DMS 273 treated with DMSO at 0.1 percent for 48 hours (cell line): Measurements from ENCODE around the gene PTPRA.
A peak's percentile ranks its signal among the peaks of the same experiment; 100 is the strongest.
"Not testable (repeated sequence)": the region's sequence is repeated elsewhere in the genome, so short reads cannot be mapped to it uniquely, and the experiment has no call there.

Experiments
- DNase-seq: peaks from one replicate; lab custom pipeline; 2025; lab: John Stamatoyannopoulos, UW

Gene PTPRA

DNA sequence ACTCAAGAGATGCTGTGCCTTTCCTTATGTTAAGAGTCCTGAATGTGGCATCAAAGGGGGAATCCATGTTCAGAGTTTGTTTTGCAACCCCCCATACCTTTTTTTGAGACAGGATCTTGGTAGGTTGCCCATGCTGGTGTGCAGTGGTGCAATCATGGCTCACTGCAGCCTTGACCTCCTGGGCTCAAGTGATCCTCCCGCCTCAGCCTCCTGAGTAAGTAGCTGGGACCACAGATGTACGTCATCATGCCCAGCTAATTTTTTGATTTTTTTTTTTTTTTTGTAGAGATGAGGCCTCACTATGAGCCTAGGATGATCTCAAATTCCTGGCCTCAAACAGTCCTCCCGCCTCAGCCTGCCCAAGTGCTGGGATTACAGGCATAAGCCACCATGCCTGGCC lies 16.5 kb downstream of the PTPRA start:
- DNase-seq: no peak

DNA sequence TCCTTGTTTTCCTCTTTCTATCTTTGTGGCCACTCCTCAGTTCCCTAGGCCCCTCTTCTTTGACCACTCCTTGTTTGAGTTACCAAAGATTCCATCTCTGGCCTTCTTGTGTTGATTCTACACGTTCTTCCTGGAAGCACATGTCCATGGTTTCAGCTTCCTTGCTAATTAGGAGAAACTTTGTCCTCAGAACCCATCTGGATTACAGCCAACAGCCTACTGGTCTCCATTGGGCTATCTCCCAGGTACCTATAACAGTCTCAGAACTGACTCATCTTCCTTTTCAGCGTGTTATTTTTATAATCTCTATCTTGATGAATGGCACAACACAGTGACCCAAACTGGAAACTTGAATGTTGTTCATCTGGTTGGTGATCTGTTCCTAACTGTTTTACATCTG lies 17.5 kb downstream of the PTPRA start:
- DNase-seq: no peak

DNA sequence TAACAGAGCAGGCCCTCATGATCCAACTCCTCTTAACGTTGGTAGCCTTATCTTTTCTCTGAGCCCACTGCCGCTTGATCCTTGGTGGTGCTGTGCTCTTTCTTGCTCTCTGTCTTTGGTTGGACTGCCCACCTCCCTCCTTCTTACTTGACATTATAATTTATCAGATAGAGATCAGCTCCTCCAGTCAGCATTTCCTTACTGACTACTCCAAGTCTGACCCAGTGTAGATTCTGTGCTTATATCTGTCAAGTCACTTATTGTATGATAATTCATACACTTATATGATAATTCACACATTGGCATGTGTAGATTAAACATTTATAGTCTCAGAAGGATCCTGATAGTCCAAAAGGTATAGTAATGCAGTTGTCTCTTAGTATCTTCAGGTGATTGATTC lies 18.1 kb downstream of the PTPRA start:
- DNase-seq: no peak

GRCh38 chr20:2892376-2892775 lies 19.1 kb downstream of the PTPRA start:
- no peak for DNase-seq

DNA sequence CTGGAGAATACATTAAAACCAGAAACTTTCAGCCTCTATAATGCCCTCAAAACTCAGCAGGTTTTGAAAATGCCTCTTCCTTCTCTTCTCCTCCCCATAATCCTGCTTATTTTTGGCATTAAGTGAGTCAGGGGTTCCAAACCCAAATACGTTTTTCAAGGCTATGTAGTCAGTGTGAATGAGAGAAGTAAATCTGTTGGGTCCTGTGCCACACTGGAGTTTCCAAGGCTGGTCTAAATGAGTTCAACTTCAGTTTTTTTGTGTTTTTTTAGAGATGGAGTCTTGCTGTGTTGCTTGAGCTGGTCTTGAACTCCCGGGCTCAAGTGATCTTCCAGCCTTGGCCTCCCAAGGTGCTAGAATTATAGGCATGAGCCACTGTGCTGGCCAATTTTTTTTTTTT lies 20.9 kb downstream of the PTPRA start:
- no peak for DNase-seq

GRCh38 chr20:2895154-2895553 lies 21.9 kb downstream of the PTPRA start:
- not testable (repeated sequence) for DNase-seq

DNA sequence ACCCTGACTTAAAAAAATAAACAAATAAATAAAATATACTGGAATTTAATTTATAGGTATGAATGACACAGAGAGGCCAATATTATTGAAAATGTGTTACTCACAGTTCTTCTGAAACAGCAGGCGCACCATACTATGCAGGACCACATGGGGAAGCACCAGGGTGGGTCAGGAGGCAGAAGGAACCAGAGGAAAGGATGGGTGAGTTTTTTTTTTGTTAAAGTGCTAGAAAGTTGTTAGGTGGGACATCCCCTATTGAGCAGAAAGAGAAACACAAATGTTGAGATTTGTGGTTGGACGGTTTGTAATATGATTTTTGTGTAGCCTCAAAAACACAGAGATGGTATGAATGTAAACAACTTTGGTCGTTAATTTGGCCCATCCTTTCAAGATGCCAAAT lies 26.0 kb downstream of the PTPRA start:
- no peak for DNase-seq

DNA sequence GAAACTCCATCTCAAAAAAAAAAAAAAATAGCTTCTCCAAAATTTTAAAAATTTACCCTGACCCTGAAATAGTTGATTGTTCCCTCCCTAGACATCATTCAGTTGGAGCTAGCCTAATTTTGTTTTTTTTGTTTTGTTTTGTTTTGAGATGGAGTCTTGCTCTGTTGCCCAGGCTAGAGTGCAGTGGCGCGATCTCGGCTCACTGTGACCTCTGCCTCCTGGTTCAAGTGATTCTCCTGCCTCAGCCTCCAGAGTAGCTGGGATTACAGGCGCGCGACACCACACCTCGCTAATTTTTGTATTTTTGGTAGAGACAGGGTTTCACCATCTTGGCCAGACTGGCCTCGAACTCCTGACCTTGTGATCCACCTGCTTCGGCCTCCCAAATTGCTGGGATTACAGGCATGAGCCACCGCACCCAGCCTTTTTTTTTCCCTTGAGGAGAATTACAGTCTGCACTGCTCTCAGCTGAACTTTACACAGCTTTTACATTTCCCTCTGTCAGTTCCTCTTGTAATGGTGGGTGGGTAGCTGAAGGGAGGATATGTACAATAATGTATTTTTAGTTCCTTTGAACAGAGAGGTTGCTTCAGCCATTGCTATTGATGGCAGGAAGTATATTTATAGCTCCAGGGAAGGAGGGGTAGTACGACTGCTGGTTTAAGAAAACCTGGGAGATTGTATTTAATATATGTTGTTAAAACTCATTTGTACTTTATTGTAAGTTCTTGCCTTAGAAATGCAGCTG lies 27.7 kb downstream of the PTPRA start:
- DNase-seq: no peak

GRCh38 chr20:2902291-2902690 lies 29.0 kb downstream of the PTPRA start:
- DNase-seq: no peak

GRCh38 chr20:2902818-2903217 lies 29.5 kb downstream of the PTPRA start:
- DNase-seq: no peak

DNA sequence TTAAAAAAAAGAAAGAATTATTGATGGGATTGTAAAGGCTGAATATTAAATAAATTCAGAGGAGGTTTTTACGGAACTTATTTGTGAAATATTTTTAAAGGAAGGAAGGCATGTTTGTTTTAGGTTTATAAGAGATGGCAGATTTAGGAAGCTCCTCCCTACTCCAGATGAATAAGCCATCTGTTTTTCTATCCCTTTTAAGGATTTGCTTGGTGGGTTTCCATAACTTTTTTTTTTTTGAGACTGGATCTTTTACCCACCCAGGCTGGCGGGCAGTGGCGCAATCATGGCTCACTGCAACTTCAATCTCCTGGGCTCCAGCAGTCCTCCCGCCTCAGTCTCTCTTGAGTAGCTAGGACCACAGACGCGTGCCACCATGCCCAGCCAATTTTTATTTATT lies 30.4 kb downstream of the PTPRA start:
- no peak for DNase-seq

- no peak for DNase-seq
Measured at GRCh38 chr20:2907519-2907918, 34.2 kb downstream of the PTPRA start.

DNA sequence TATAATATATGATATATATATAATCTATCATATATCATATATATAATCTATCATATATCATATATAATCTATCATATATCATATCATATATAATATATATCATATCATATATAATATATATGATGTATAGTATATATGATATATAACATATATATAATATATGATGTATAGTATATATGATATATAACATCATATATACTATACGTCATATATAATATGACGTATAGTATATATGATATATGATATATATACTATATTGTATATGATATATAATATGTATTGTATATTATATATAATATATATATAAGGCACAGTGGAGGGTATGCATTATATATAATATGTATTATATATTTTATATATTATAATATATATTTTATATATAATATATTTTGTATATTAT lies 36.7 kb downstream of the PTPRA start:
- DNase-seq: no peak

- no peak for DNase-seq
Measured at GRCh38 chr20:2911200-2911599, 37.9 kb downstream of the PTPRA start.

GRCh38 chr20:2914160-2914559 lies 40.9 kb downstream of the PTPRA start:
- DNase-seq: no peak

- DNase-seq: no peak
Measured at GRCh38 chr20:2917266-2917665, 44.0 kb downstream of the PTPRA start.

GRCh38 chr20:2918096-2919049 lies 45.1 kb downstream of the PTPRA start:
- DNase-seq: no peak

GRCh38 chr20:2919518-2920245 lies 46.4 kb downstream of the PTPRA start:
- DNase-seq: no peak

DNA sequence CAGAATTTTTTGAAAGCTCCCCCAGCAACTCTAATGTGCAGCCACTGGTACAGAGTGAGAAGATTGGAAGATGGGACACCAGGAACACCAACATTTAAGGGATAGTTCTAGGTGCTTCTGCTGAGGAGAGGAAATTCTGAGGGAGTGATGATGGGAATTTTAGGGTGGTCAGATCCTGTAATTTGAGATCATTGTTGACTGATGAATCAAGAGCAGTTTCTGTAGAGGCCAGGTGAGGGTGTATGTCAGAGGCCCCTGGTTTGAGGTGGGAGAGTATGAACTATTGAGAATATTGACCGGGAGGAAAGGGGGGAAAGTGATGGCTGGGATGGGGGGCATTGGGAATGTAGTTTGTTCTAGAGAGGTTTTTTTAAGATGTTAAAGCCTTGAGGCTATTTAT lies 47.2 kb downstream of the PTPRA start:
- no peak for DNase-seq

GRCh38 chr20:2921506-2921905 lies 48.2 kb downstream of the PTPRA start:
- no peak for DNase-seq

- DNase-seq: no peak
Measured at GRCh38 chr20:2922957-2923356, 49.7 kb downstream of the PTPRA start.

DNA sequence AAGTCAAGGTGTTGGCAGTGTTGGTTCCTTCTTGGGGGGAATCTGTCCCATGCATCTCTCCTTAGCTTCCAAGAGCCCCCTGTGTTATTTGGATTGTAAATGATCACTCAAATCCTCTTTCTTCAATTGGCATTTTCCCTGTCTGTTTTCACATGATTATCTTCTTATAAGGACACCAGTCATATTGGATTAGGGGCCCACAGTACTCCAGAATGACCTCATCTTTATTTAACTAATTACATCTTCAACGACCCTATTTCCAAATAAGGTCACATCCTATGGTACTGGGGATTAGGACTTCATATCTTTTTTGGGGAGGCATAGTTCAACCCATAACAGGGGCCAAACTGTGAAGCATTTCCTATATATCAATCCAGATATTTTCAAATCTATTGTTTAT lies 57.3 kb downstream of the PTPRA start:
- DNase-seq: no peak

- peak; percentile 73 for DNase-seq
Measured at GRCh38 chr20:2932498-2932897, 59.2 kb downstream of the PTPRA start.
